ENCODE measurements around the gene SIL1.

DNA sequence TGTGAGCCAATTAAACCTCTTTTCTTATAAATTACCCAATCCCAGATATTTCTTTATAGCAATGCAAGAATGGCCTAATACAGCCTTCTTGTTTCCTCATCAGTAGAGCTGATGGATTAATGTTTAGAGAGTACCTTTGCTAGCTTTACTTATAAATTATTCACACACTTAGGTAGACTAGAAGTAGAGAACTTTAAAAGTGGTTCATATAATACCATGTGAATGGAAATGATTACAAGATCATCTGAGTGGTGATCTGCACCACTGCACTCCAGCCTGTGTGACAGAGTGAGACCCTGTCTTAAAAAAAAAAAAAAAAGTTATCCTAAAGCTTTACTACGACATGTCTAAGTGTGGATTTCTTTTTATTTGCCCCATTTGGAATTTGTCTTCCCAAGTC, 299.9 kb downstream of the SIL1 start:
- TF ChIP-seq, protein P1, sequence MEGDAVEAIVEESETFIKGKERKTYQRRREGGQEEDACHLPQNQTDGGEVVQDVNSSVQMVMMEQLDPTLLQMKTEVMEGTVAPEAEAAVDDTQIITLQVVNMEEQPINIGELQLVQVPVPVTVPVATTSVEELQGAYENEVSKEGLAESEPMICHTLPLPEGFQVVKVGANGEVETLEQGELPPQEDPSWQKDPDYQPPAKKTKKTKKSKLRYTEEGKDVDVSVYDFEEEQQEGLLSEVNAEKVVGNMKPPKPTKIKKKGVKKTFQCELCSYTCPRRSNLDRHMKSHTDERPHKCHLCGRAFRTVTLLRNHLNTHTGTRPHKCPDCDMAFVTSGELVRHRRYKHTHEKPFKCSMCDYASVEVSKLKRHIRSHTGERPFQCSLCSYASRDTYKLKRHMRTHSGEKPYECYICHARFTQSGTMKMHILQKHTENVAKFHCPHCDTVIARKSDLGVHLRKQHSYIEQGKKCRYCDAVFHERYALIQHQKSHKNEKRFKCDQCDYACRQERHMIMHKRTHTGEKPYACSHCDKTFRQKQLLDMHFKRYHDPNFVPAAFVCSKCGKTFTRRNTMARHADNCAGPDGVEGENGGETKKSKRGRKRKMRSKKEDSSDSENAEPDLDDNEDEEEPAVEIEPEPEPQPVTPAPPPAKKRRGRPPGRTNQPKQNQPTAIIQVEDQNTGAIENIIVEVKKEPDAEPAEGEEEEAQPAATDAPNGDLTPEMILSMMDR (IDR thresholded peaks at IDR 0.05), result no peak
- no peak for TF ChIP-seq POLR2AphosphoS5 (IDR thresholded peaks at IDR 0.05)
